ENCODE measurements around the gene SCAMP4.

DNA sequence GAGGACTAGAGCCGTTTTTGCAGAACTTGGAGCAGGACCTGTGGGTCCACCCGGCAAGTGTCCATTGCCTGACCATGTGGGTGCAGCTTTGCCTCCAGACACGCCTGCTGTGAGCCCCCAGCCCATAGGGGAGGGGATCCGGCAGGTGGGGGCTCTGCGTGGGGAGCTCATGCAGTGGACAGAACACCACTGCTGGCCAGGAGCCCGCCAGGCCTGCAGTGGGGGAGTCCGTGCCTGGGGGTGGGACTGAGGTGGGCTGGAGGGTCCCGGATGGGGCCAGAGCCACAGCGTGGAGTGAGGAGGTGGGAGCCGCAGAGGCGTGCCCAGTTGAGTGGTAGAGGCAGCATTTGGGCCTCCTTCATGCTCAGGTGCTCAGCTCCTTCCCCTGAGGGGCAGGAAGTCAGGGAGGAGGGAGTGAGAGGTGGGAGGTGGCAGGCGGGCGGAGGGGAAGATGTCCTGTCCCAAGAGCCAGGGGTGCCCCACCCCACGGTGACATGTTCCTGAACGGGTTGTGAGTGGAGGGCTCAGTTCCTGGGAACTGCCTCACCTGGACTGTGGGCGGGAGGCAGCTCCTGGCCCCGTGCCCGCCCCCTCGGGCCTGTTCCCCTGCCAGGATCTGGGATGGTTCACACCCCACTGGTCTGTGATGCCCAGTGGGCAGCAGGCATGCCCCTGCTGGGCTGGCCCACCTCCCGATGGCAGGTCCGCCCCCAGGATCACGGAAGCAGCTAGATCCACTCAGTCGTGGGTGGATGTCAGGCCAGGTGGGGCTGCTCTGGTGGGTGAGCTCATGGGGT, 8.8 kb downstream of the SCAMP4 start:
- TF ChIP-seq, protein P1, sequence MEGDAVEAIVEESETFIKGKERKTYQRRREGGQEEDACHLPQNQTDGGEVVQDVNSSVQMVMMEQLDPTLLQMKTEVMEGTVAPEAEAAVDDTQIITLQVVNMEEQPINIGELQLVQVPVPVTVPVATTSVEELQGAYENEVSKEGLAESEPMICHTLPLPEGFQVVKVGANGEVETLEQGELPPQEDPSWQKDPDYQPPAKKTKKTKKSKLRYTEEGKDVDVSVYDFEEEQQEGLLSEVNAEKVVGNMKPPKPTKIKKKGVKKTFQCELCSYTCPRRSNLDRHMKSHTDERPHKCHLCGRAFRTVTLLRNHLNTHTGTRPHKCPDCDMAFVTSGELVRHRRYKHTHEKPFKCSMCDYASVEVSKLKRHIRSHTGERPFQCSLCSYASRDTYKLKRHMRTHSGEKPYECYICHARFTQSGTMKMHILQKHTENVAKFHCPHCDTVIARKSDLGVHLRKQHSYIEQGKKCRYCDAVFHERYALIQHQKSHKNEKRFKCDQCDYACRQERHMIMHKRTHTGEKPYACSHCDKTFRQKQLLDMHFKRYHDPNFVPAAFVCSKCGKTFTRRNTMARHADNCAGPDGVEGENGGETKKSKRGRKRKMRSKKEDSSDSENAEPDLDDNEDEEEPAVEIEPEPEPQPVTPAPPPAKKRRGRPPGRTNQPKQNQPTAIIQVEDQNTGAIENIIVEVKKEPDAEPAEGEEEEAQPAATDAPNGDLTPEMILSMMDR (IDR thresholded peaks at IDR 0.05): no peak
- TF ChIP-seq EP300 (IDR thresholded peaks at IDR 0.05): no peak
